GM12878 (cell line): Measurements from ENCODE around the gene BSN. TPM values are rescaled to one million over a fixed set of nuclear protein-coding genes. Genes with fewer than 3 reads are reported as not detected.
"Not testable (repeated sequence)": the region's sequence is repeated elsewhere in the genome, so short reads cannot be mapped to it uniquely, and the experiment has no call there.

ENCODE experiments used
- ATAC-seq: fragments of 200-7000 bp; cut with Tn5 transposase; 3 replicates; pipeline ENCODE4 v1.9.1; 2020; ENCODE audit warnings: mild to moderate bottlenecking, moderate library complexity
- BruUV-seq: library from RNA; stranded (reverse); fragments of 400-500 nt; replicated peaks from 2 replicates; lab custom pipeline; 2021; lab: Mats Ljungman, UMichigan
- CTCF ChIA-PET: fragments of 300-600 bp; sonication (Branson Sonifier 250); formaldehyde crosslinking; extraction: SDS; loops from one replicate; lab custom pipeline; 2021; ENCODE audit warnings: inconsistent platforms; lab: Yijun Ruan, JAX
- POLR2A ChIA-PET: fragments of 350-600 bp; formaldehyde crosslinking; extraction: SDS; loops from one replicate; lab custom pipeline; 2021; ENCODE audit warnings: inconsistent platforms; lab: Charles Lee
- RAD21 ChIA-PET: fragments of 300-600 bp; sonication (Branson Sonifier 250); formaldehyde crosslinking; loops from one replicate; lab custom pipeline; 2023; ENCODE audit warnings: antibody characterized with exemption; ENCODE audit not compliant: unreplicated experiment; lab: Charles Lee
- SMC1A ChIA-PET: fragments of 300-600 bp; sonication (Branson Sonifier 250); formaldehyde crosslinking; loops from one replicate; lab custom pipeline; 2023; ENCODE audit not compliant: unreplicated experiment, uncharacterized antibody; lab: Charles Lee
- DNase-seq: peaks from one replicate; pipeline ENCODE4 v3.0.0-alpha.2; 2011; ENCODE audit warnings: low read depth, low spot score
- FAIRE-seq: peaks from 3 replicates; lab custom pipeline; 2011; peaks lifted over from hg19 to GRCh38; lab: Jason Lieb, UNC
- H2AFZ ChIP-seq: 2 replicates; pipeline ENCODE4 v1.6.0; 2011; ENCODE audit warnings: low read depth, low read length, control low read depth; ENCODE audit not compliant: control insufficient read depth
- H3K27ac ChIP-seq: 2 replicates; pipeline ENCODE4 v1.5.1; 2011; ENCODE audit warnings: control low read depth; ENCODE audit not compliant: control insufficient read depth, insufficient read depth
- H3K27me3 ChIP-seq, 2 experiments: replicated peaks in 1 of 2; 2 replicates each; pipeline versions ENCODE4 v1.6.0 to v1.6.1; 2011; ENCODE audit warnings: low read length in 1 of 2; ENCODE audit not compliant: control insufficient read depth in 2 of 2, insufficient read depth in 2 of 2
- H3K36me3 ChIP-seq, 2 experiments: 2 replicates each; pipeline ENCODE4 v1.5.1; 2011; ENCODE audit warnings: low read length in 1 of 2; ENCODE audit not compliant: control insufficient read depth in 2 of 2, insufficient read depth in 2 of 2
- H3K4me1 ChIP-seq: 2 replicates; pipeline ENCODE4 v1.6.1; 2011; ENCODE audit warnings: mild to moderate bottlenecking, low read length, moderate library complexity, mixed read lengths; ENCODE audit not compliant: control insufficient read depth, insufficient read depth
- H3K4me2 ChIP-seq: 2 replicates; pipeline ENCODE4 v1.6.0; 2011; ENCODE audit warnings: control low read depth; ENCODE audit not compliant: control insufficient read depth, insufficient read depth
- H3K4me3 ChIP-seq: fragments of 200-600 bp; sonication (generic); 2 replicates; pipeline ENCODE4 v1.5.1; 2016
- H3K79me2 ChIP-seq: 2 replicates; pipeline ENCODE4 v1.6.0; 2011; ENCODE audit warnings: low read length; ENCODE audit not compliant: control insufficient read depth, insufficient read depth
- H3K9ac ChIP-seq: 2 replicates; pipeline ENCODE4 v1.8.0; 2011; ENCODE audit warnings: low read length, control low read depth, mixed read lengths; ENCODE audit not compliant: control insufficient read depth, insufficient read depth
- H3K9me3 ChIP-seq: replicated peaks from 3 replicates; pipeline ENCODE4 v1.5.1; 2011; ENCODE audit warnings: mild to moderate bottlenecking, low read length; ENCODE audit not compliant: control insufficient read depth, insufficient read depth
- H4K20me1 ChIP-seq: 2 replicates; pipeline ENCODE4 v1.6.0; 2011; ENCODE audit not compliant: control insufficient read depth, insufficient read depth
- WGBS: methylation state at CpG from one replicate; pipeline ENCODE4 v1.1.6; 2016; ENCODE audit warnings: low lambda C conversion rate; ENCODE audit not compliant: insufficient replicate concordance, insufficient coverage; ENCODE audit errors: missing lambda C conversion rate; 5-methylcytosine and 5-hydroxymethylcytosine counted together
- in situ Hi-C: fragments of 300-500 bp; cut with MboI; formaldehyde crosslinking; loops from 9 replicates; pipeline ENCODE4 v1.14.3; 2018; ENCODE audit warnings: mixed read lengths
- intact Hi-C: fragments of 100-400 bp; cut with micrococcal nuclease; formaldehyde crosslinking; loops from one replicate; pipeline ENCODE4 v1.14.2; 2022; ENCODE audit not compliant: unreplicated experiment
- polyA plus RNA-seq, 11 experiments: library from polyadenylated mRNA; depleted of rRNA in 4 of 11; unstranded in 6 of 11; stranded (reverse) in 5 of 11; fragments of >200 nt; fragmentation: Nextera tagmentation in 4 of 11; fragmentation: Illumina TruSeq in 1 of 11; extraction: Ambion mirVana in 4 of 11; extraction: Trizol in 1 of 11; gene quantifications; 1 replicate in 1 of 11; 2 replicates in 10 of 11; pipeline versions ENCODE4 v1.2.1 to v1.2.3, GENCODE V29; 2011 to 2016; ENCODE audit warnings: inconsistent platforms in 2 of 11, missing spikeins in 2 of 11, low read depth in 1 of 11
- total RNA-seq, 4 experiments: library from RNA; depleted of rRNA in 3 of 4; stranded (reverse); fragments of >200 nt in 3 of 4; fragmentation: Illumina TruSeq in 1 of 4; extraction: Trizol in 1 of 4; gene quantifications; 2 replicates each; pipeline versions ENCODE4 v1.2.1 to v1.2.3, GENCODE V29; 2013 to 2021

The BSN gene
- total and polyA plus RNA-seq, 10 of the 15 experiments (the other 5 are each of a cell fraction or from before 2014, with no cell fraction given): under 0.01 to 0.19 (median 0.05) TPM; not detected in 1

DNA sequence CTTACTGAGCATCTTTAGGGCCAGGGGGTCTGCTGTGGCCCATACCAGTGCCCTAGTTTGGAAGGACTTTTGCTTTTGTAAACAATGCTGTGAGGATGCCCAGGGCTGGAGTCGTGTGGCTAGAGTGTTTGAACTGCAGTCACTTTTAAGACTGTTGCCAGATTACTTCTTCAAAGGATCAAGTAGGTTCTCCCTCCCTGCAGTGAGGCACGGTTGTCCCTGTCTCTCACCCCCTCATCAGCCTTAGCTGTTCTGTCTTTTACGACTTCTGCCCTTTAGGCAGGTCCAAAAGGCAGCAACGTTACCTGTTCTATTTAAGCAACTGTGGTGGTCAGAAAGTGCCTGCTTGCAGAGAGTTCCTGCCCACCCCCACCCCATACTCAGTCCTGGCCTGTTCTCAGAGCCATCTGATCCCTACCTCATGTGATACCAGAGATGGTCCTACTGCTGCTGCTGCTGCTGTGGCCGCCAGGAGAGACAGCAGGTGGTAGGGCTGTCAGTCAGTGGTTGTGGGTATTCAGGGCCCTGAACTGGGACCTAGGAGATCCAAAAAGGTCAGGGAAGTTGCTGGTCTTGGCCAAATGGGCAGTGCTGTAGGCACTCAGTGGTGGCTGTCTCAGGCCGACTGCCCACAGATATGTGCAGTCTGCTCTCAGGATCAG is 140.3 kb downstream of the BSN start:
- H3K27me3 ChIP-seq, H3K27ac ChIP-seq, H3K9me3 ChIP-seq, H4K20me1 ChIP-seq, BruUV-seq, in situ Hi-C loops, intact Hi-C loops, SMC1A ChIA-PET, POLR2A ChIA-PET, RAD21 ChIA-PET, H3K4me1 ChIP-seq, H3K36me3 ChIP-seq, H3K9ac ChIP-seq, DNase-seq, FAIRE-seq, ATAC-seq, H3K4me2 ChIP-seq, H3K4me3 ChIP-seq, CTCF ChIA-PET, H2AFZ ChIP-seq: not testable (repeated sequence)
- WGBS: 62% methylated on average over 6 of the region's 6 CpGs
- H3K79me2 ChIP-seq: peaks cover 12% of the 10 kb centered on the region

DNA sequence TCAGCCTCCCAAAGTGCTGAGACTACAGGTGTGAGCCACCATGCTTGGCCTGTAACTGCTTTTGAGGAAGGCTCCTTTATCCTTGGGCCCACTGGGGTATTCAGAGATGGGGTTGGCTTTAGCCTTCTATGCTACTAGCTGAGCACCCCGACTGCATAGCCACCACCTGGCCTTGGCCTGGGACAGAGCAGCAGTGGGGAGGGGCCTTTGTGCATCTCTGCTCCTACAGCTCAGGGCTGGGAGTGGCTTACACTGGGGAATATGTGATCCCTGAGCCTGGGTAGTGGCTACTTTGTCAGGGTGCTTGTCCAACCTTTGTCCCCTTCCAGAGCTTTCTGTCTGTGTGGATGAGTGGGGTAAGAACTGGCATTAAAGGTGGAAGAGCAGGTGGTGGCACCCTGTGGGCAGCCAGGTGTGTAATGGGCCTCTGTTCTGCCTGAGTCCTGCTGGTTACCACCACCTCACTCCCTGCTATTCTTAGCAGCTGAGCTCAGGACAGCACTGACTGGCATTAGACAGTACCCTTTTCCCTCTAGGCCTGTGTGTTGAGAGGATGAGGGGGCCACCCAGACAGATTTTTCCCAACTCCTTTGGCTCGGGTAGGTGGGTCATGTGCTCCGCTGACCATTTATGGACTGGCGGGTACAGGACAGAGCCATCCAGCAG is 141.2 kb downstream of the BSN start:
- H3K27me3 ChIP-seq, ATAC-seq, H3K27ac ChIP-seq, H4K20me1 ChIP-seq, POLR2A ChIA-PET, H2AFZ ChIP-seq, in situ Hi-C loops, H3K4me2 ChIP-seq, SMC1A ChIA-PET, BruUV-seq, CTCF ChIA-PET, H3K36me3 ChIP-seq, DNase-seq, H3K9ac ChIP-seq, H3K4me1 ChIP-seq, intact Hi-C loops, H3K9me3 ChIP-seq, H3K79me2 ChIP-seq, H3K4me3 ChIP-seq: not testable (repeated sequence)
- FAIRE-seq: peak; percentile 75
- WGBS: 91% methylated on average over 4 of the region's 4 CpGs
- RAD21 ChIA-PET: interaction anchor here (0.9 kb wide), 1 partner anchor 156 kb away, joined by 3 read pairs; no protein-coding TSS in a partner anchor
